Activated T-helper 2 cell treated with anti-CD3 and anti-CD28 coated beads, Interferon-gamma antibody, Interleukin-2, Interleukin-4, amounts not matched to agents 10 μg/mL and 5 μg/mL and 100 μg/mL, durations not matched to agents 14 hours and 24 hours and 36 hours (primary cell): ENCODE data around the gene ADGRV1. TPM values are rescaled to one million over a fixed set of nuclear protein-coding genes. Genes with fewer than 3 reads are reported as not detected.

Source experiments
- DNase-seq: peaks from one replicate; pipeline ENCODE4 v3.0.0; 2021; ENCODE audit warnings: low spot score
- H3K27ac Mint-ChIP-seq: one replicate; pipeline ENCODE4 v1.8.0; 2021; ENCODE audit warnings: mixed read lengths
- H3K27me3 Mint-ChIP-seq: one replicate; pipeline ENCODE4 v1.8.0; 2021; ENCODE audit warnings: low read depth, mixed read lengths
- H3K36me3 Mint-ChIP-seq: one replicate; pipeline ENCODE4 v1.8.0; 2021; ENCODE audit warnings: low read depth, mixed read lengths
- H3K4me1 Mint-ChIP-seq: one replicate; pipeline ENCODE4 v1.8.0; 2021; ENCODE audit warnings: low read depth, mixed read lengths
- H3K4me3 Mint-ChIP-seq: one replicate; pipeline ENCODE4 v1.8.0; 2021; ENCODE audit warnings: low read depth, mild to moderate bottlenecking, moderate library complexity, mixed read lengths
- H3K9me3 Mint-ChIP-seq: one replicate; pipeline ENCODE4 v1.8.0; 2021; ENCODE audit warnings: mixed read lengths
- intact Hi-C: fragments of 100-400 bp; cut with micrococcal nuclease; formaldehyde crosslinking; loops from one replicate; pipeline ENCODE4 v1.15.1; 2023
- total RNA-seq: library from RNA; stranded (reverse); gene quantifications from 2 replicates; pipeline ENCODE4 v1.2.3, GENCODE V29; 2022

ADGRV1 gene
- total RNA-seq, 1 donor from 2014 or later: 12.4 TPM

DNA sequence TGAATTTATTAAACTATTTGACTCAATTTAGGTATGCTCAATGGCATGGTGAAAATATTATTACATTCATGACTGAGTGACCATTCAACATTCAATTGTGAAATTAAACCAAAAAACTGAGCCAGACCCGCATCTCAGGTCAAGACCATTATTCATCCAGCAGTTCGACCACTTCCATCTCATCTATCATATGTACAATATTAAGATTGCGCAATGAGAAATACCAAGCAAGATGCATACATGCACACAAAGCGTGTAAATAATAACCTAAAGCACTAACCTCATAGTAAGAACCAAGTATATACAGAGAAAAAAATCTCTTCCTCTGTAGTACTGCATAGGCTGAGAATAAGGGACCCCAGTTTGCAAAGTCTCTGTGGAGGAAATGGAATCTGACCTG, 310.2 kb downstream of the ADGRV1 start:
- H3K27me3 Mint-ChIP-seq: peaks cover 16% of the 10 kb centered on the region
- H3K4me1 Mint-ChIP-seq: peaks cover 26% of the 10 kb centered on the region
- H3K4me3 Mint-ChIP-seq: no peak overlapping the region
- H3K9me3 Mint-ChIP-seq: no peaks in the 10 kb centered on the region
- no peak for DNase-seq
- intact Hi-C loops: no loop called here
- no peaks in the 10 kb centered on the region for H3K36me3 Mint-ChIP-seq
- no peak overlapping the region for H3K27ac Mint-ChIP-seq

DNA sequence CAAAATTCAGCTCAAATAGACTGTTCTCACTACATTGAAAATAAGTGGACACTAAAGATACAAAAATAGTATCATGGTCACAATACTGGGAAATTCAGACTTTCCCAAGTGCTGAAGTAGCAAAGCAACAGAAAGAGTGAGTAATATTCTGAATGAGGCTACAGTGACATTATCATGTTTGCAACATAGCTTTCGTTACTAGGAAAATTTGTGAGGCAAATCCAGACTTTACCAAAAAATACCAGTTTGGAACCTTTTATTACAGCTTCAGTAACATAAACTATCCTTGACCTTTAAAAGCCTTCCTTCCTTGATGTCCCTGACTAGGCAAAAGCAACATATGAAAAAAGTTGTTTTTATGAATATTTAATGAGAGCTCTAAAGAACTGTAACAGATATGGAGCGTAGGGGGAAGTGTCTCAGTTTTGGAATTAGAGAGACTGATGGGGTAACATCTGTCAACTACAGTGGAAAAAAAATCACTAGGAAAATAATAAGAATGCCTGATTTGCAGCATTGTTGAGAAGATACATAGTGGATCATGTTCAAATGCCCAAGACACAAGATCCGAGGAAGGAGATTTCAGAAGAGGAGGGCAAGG, 312.9 kb downstream of the ADGRV1 start:
- H3K4me1 Mint-ChIP-seq: peaks cover 33% of the 10 kb centered on the region
- peaks cover 23% of the 10 kb centered on the region for H3K27me3 Mint-ChIP-seq
- H3K36me3 Mint-ChIP-seq: no peaks in the 10 kb centered on the region
- no peak overlapping the region for H3K4me3 Mint-ChIP-seq
- DNase-seq: no peak
- H3K9me3 Mint-ChIP-seq: no peaks in the 10 kb centered on the region
- peak overlapping the region; percentile 50 for H3K27ac Mint-ChIP-seq
- intact Hi-C loops: loop anchor here (1.0 kb wide), 1 partner anchor 299 kb away; no protein-coding TSS in a partner anchor

GRCh38 chr5:90873033-90873517, 314.5 kb downstream of the ADGRV1 start:
- intact Hi-C loops: loop anchor here (1.0 to 2.0 kb wide), 4 partner anchors 60 to 290 kb away; no protein-coding TSS in a partner anchor
- Mint-ChIP-seq H3K27me3 (peaks cover 35% of the 10 kb centered on the region), H3K27ac (peak overlapping the region; percentile 18), H3K9me3 (no peaks in the 10 kb centered on the region), H3K4me3 (no peak overlapping the region), H3K36me3 (no peaks in the 10 kb centered on the region), H3K4me1 (peaks cover 39% of the 10 kb centered on the region)
- no peak for DNase-seq

GRCh38 chr5:90874066-90874465, 315.5 kb downstream of the ADGRV1 start:
- peaks cover 48% of the 10 kb centered on the region for H3K4me1 Mint-ChIP-seq
- H3K36me3 Mint-ChIP-seq: no peaks in the 10 kb centered on the region
- no peak for DNase-seq
- peaks cover 33% of the 10 kb centered on the region for H3K27me3 Mint-ChIP-seq
- no peaks in the 10 kb centered on the region for H3K9me3 Mint-ChIP-seq
- intact Hi-C loops: no loop called here
- H3K4me3 Mint-ChIP-seq: no peak overlapping the region
- H3K27ac Mint-ChIP-seq: no peak overlapping the region

- Mint-ChIP-seq H3K4me1 (peaks cover 42% of the 10 kb centered on the region), H3K9me3 (no peaks in the 10 kb centered on the region), H3K36me3 (no peaks in the 10 kb centered on the region), H3K27me3 (peaks cover 28% of the 10 kb centered on the region), H3K27ac (no peak overlapping the region), H3K4me3 (no peak overlapping the region)
- DNase-seq: no peak
- intact Hi-C loops: no loop called here
Measured at GRCh38 chr5:90875456-90875855, 316.9 kb downstream of the ADGRV1 start.

DNA sequence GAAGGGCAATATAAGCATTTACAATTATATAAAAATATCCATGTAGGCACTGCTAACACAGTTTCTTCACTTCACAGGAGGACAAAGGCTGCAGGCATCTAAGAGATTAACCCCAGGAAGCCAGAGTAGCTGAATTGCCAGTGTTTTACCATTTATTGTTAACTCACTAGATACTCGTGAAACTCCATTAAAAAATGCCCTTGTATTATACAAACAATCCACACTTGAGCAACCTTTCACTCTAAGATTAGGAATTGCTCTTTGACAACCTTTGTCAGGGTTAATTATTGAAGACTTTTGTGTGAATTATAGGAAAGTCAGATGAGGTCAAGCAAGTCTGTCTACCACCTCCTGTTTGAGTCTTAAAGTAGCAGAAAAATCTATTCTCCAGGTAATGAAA, 317.8 kb downstream of the ADGRV1 start:
- Mint-ChIP-seq H3K4me1 (peaks cover 42% of the 10 kb centered on the region), H3K27me3 (peaks cover 28% of the 10 kb centered on the region), H3K9me3 (no peaks in the 10 kb centered on the region), H3K4me3 (no peak overlapping the region), H3K27ac (no peak overlapping the region), H3K36me3 (no peaks in the 10 kb centered on the region)
- intact Hi-C loops: loop anchor here (2.0 kb wide), 1 partner anchor 14 kb away; no protein-coding TSS in a partner anchor
- no peak for DNase-seq

DNA sequence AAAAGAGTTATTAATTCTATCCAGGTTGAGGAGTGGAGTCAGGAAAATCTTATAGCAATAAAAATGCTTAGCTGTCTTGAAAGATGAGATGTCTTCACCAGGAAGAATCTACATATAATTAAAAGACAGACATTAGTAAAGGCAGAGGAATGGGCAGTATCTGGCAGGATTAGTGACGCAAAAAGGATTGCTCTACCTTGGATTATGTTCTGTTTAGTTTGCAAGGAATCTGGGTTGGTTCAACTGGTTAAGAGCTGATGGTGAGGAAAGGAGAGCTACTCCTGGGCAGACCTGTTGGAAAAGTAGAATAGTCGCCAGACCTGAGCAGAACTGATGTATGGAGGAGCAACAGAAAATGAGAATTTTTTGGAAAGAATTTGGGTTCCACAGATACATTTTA, 318.5 kb downstream of the ADGRV1 start:
- no peak for DNase-seq
- no peak overlapping the region for H3K4me3 Mint-ChIP-seq
- peaks cover 28% of the 10 kb centered on the region for H3K27me3 Mint-ChIP-seq
- H3K36me3 Mint-ChIP-seq: no peaks in the 10 kb centered on the region
- peaks cover 38% of the 10 kb centered on the region for H3K4me1 Mint-ChIP-seq
- intact Hi-C loops: loop anchor here (2.0 kb wide), 1 partner anchor 14 kb away; no protein-coding TSS in a partner anchor
- no peak overlapping the region for H3K27ac Mint-ChIP-seq
- H3K9me3 Mint-ChIP-seq: no peaks in the 10 kb centered on the region

DNA sequence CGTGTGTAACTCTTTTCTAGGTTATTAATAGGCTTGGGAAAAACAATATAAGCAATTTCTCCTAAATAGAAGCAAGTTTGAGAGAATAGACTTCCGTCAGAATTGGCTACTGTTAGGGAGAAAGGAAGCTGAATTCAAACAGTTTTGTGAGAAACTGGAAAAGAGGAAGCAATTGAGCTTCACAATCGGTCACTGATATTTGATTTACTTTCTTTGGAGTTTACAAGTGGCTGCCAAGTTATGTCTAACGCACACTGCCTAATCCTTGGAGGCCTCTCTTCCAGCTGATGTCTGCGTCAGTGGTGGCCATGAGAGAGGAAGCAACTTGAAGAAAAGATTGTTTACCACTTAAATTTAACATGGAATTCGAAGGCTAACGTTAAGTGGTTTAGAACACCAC, 319.5 kb downstream of the ADGRV1 start:
- H3K27me3 Mint-ChIP-seq: peaks cover 28% of the 10 kb centered on the region
- H3K9me3 Mint-ChIP-seq: no peaks in the 10 kb centered on the region
- no peak overlapping the region for H3K4me3 Mint-ChIP-seq
- peaks cover 29% of the 10 kb centered on the region for H3K4me1 Mint-ChIP-seq
- peak overlapping the region; percentile 16 for H3K27ac Mint-ChIP-seq
- no peak for DNase-seq
- no peaks in the 10 kb centered on the region for H3K36me3 Mint-ChIP-seq
- intact Hi-C loops: no loop called here

GRCh38 chr5:90878549-90879196, 320.1 kb downstream of the ADGRV1 start:
- Mint-ChIP-seq H3K4me1 (peaks cover 26% of the 10 kb centered on the region), H3K27ac (peak overlapping the region; percentile 20), H3K36me3 (no peaks in the 10 kb centered on the region), H3K9me3 (no peaks in the 10 kb centered on the region), H3K27me3 (peaks cover 32% of the 10 kb centered on the region), H3K4me3 (no peak overlapping the region)
- DNase-seq: no peak
- intact Hi-C loops: no loop called here

GRCh38 chr5:90881626-90882150, 323.1 kb downstream of the ADGRV1 start:
- no peak overlapping the region for H3K27ac Mint-ChIP-seq
- no peaks in the 10 kb centered on the region for H3K36me3 Mint-ChIP-seq
- peaks cover 41% of the 10 kb centered on the region for H3K27me3 Mint-ChIP-seq
- peaks cover 17% of the 10 kb centered on the region for H3K4me1 Mint-ChIP-seq
- no peak overlapping the region for H3K4me3 Mint-ChIP-seq
- intact Hi-C loops: no loop called here
- DNase-seq: no peak
- no peaks in the 10 kb centered on the region for H3K9me3 Mint-ChIP-seq

DNA sequence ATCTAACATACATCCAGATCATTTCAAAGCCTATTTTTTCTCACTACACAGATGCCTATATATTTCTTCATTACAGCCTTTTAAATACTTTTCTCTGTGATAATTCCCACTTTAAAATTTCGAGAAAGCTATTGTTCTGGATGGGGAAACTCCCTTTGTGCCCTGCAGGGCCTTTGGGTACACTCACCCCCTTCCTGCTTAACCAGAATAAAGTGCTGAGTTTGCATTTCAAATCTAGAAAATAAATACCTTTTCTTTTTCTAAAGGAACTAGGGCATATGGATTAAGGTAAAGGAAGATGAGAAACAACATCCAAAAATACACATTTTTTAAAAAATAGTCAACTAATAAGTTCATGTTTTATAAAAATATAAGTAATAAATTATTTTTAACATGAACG, 323.9 kb downstream of the ADGRV1 start:
- Mint-ChIP-seq H3K9me3 (no peaks in the 10 kb centered on the region), H3K4me3 (no peak overlapping the region), H3K27me3 (peaks cover 39% of the 10 kb centered on the region), H3K36me3 (no peaks in the 10 kb centered on the region), H3K27ac (no peak overlapping the region), H3K4me1 (peaks cover 11% of the 10 kb centered on the region)
- no peak for DNase-seq
- intact Hi-C loops: no loop called here

GRCh38 chr5:90885180-90885868, 326.7 kb downstream of the ADGRV1 start:
- Mint-ChIP-seq H3K4me1 (no peaks in the 10 kb centered on the region), H3K9me3 (no peaks in the 10 kb centered on the region), H3K4me3 (no peak overlapping the region), H3K36me3 (no peaks in the 10 kb centered on the region), H3K27ac (no peak overlapping the region), H3K27me3 (peaks cover 33% of the 10 kb centered on the region)
- intact Hi-C loops: no loop called here
- no peak for DNase-seq

GRCh38 chr5:90886381-90886780, 327.8 kb downstream of the ADGRV1 start:
- H3K4me3 Mint-ChIP-seq: no peak overlapping the region
- intact Hi-C loops: no loop called here

More at GRCh38 chr5:90886381-90886780, 327.8 kb downstream of the ADGRV1 start:
- peaks cover 33% of the 10 kb centered on the region for H3K27me3 Mint-ChIP-seq
- no peaks in the 10 kb centered on the region for H3K36me3 Mint-ChIP-seq
- no peak overlapping the region for H3K27ac Mint-ChIP-seq
- H3K9me3 Mint-ChIP-seq: no peaks in the 10 kb centered on the region
- H3K4me1 Mint-ChIP-seq: no peaks in the 10 kb centered on the region
- DNase-seq: no peak
